ENCODE results near the gene VILL.
A peak's percentile ranks its signal among the peaks of the same experiment; 100 is the strongest.

The VILL gene

GRCh38 chr3:37995652-37996641 lies 5.4 kb downstream of the VILL start:
- in situ Hi-C loops (cut with HindIII; ENCODE audit: low pct_ligation_motif_present, low pct_unique_long_range_greater_than_20kb, low sequenced_read_pairs), result no loop called here
- DNase-seq, result no peak

DNA sequence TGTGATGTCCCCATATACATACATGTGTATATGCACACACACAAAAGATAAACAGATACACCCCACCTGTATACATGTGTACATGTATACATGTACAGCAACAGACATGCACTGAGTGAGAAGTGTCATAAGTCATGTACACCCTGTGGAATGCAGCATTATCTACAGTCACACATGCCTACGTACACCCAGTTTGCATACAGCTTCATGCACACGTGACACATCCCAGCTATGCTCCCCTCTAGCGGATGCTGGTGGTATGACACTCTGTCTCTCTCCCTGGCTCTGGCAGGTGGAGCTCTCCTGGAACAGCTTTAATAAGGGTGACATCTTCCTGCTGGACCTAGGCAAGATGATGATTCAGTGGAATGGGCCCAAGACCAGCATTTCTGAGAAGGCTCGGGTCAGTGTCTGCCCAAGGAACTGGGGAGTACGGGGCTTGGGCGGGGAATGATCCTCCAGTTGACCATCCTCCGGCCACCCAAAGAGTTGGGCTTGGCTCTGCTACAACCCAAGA lies 6.3 kb downstream of the VILL start:
- in situ Hi-C loops (cut with HindIII; ENCODE audit: low pct_ligation_motif_present, low pct_unique_long_range_greater_than_20kb, low sequenced_read_pairs), result no loop called here
- DNase-seq, result peak; percentile 78

- in situ Hi-C loops (cut with HindIII; ENCODE audit: low pct_ligation_motif_present, low pct_unique_long_range_greater_than_20kb, low sequenced_read_pairs), result no loop called here
These were observed 6.8 kb downstream of the VILL start for GRCh38 chr3:37997342-37997741.

DNA sequence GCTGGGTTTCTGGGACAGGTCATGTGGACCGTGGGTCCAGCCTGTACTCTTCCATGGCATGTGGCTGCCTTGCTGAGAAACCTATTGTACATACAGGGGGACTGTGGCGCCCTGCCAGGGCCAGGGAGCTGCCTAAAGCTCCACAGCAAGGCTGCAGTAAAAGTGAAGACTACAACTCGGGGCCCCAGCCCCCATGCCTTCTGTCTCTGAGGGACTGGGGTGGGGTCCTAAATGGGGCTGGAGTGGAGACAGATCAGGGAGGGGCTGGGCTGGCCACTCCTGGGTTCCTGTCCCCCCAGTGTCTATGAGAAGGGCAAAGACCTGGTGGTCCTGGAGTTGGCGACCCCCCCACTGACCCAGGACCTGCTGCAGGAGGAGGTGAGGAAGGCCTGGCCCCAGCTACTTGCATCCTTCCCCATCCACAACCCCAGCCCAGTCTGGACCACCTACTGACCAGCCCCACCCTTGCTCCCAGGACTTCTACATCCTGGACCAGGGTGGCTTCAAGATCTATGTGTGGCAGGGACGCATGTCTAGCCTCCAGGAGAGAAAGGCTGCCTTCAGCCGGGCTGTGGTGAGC lies 7.3 kb downstream of the VILL start:
- DNase-seq, result no peak
- in situ Hi-C loops (cut with HindIII; ENCODE audit: low pct_ligation_motif_present, low pct_unique_long_range_greater_than_20kb, low sequenced_read_pairs), result no loop called here

More at GRCh38 chr3:37997342-37997741, 6.8 kb downstream of the VILL start:
- no peak for DNase-seq

GRCh38 chr3:37999836-38000235 lies 9.2 kb downstream of the VILL start:
- in situ Hi-C loops (cut with HindIII; ENCODE audit: low pct_ligation_motif_present, low pct_unique_long_range_greater_than_20kb, low sequenced_read_pairs), result no loop called here
- no peak for DNase-seq

DNA sequence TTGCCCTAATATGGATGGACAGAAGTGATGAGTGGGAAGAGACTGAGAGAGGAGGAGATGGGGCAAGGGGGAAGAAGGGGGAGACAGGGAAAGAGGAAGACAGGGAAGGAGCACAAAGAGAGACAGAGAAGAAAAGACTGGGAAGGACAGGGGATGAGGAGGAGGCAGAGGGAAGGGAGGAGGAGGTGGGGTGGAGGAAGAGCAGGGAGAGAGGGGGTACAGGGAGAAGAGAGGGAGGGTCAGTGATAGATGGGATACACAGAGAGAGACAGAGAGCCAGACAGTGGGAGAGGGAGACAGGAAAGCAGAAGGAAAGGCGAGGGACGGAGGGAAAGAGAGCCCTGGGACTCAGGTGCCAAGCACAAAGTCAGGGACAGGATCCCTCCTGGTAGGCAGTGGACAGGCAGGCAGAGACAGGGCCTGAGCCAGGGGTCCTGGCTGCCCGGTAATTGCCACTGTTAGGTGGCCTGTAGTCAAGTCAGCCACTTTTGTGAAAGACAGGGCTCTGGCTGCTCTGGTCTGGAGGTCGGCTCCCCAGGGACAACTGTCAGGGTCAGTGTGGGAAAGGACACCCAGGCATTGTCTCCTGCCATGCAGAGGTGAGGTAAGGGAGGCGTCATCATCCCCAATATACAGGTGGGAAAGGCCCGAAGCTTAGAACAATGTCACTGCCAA lies 9.8 kb downstream of the VILL start:
- no peak for DNase-seq
- in situ Hi-C loops (cut with HindIII; ENCODE audit: low pct_ligation_motif_present, low pct_unique_long_range_greater_than_20kb, low sequenced_read_pairs), result no loop called here

DNA sequence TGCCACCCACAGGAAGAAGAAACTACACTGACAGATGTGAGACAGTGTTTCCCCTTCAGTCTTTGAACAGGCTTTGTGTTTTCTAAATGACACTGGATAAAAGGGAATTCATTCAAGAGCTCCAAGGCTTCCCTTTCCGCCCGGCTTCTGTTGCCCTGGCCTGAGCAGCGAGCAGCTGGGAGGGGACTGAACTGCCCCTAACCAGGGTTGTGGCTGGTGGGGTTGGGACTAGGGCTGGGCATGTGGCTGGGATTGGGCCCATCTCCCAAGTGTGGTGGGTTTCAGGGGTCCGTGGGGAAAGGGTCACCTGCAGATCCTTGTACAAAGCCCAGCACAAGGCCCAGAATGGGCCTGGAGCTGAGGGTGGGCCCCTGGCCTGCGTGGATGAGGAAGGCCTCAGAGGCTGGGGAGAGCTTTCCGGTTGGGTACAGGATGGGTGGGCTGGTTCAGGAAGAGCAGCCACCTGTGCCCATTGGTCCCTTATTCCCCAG lies 10.4 kb downstream of the VILL start:
- DNase-seq, result no peak
- in situ Hi-C loops (cut with HindIII; ENCODE audit: low pct_ligation_motif_present, low pct_unique_long_range_greater_than_20kb, low sequenced_read_pairs), result no loop called here

DNA sequence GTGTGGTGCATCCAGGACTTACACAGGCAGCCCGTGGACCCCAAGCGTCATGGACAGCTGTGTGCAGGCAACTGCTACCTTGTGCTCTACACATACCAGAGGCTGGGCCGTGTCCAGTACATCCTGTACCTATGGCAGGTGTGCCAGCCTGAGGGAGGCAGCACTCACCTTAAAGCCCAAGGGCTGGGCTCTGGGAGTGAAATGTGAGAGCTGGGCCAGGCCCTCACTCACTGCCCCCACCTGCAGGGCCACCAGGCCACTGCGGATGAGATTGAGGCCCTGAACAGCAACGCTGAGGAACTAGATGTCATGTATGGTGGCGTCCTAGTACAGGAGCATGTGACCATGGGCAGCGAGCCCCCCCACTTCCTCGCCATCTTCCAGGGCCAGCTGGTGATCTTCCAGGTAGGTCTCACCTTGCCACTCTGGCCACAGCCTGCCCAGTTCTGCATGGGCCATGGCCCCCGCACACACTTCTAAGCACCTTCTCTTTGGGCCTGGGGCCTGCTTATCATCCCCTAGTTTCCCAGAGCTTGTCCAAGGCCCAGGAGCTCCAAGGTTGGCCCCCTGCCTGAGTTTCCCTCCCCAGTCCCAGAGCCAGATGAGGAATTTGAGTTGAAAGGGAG lies 11.0 kb downstream of the VILL start:
- DNase-seq, result no peak
- in situ Hi-C loops (cut with HindIII; ENCODE audit: low pct_ligation_motif_present, low pct_unique_long_range_greater_than_20kb, low sequenced_read_pairs), result no loop called here

DNA sequence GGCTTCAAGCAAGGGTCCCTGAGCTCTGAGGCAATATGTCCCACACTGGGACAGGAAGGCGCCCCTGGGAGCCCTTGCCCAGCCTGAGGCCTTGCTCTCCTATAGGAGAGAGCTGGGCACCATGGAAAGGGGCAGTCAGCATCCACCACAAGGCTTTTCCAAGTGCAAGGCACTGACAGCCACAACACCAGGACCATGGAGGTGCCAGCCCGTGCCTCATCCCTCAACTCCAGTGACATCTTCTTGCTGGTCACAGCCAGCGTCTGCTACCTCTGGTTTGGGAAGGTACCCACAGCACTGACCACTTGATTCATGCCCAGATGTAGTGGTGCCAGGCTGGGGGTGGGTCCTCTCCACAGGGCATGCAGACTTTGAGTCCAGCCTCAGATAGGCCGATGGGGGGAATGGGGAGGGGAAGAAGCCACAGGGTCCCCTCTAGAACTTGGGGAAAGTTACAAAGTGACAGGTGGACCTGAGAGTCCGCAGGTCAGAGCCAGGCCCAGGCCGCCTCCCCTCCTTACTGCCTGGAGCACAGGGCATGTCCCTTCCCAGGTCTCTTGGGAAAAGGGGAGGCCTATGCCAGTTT lies 11.8 kb downstream of the VILL start:
- in situ Hi-C loops (cut with HindIII; ENCODE audit: low pct_ligation_motif_present, low pct_unique_long_range_greater_than_20kb, low sequenced_read_pairs), result no loop called here
- DNase-seq, result no peak

- no peak for DNase-seq
- in situ Hi-C loops (cut with HindIII; ENCODE audit: low pct_ligation_motif_present, low pct_unique_long_range_greater_than_20kb, low sequenced_read_pairs), result no loop called here
These were observed 12.4 kb downstream of the VILL start for GRCh38 chr3:38002940-38003339.

DNA sequence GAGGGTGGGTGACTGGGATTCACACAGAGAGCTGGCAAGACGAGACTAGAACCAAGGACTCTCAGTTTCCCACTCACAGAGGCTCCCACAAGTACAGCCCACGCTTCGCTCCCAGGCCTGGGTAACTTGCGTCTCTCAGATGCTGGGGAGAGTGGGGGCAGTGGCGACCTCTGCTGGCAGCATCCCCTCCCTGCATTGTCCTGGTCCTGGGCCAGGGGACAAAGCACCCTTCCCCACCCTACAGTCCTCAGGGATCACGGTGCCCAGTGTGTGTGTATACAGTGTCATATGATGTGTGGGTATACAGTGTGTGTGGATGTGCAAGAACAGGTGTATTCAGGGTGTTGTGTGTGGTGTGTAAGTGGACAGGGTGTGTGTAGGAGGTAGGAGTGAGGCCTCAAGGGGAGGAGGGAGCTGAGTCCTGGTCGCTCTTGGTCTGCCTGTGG lies 12.8 kb downstream of the VILL start:
- in situ Hi-C loops (cut with HindIII; ENCODE audit: low pct_ligation_motif_present, low pct_unique_long_range_greater_than_20kb, low sequenced_read_pairs), result no loop called here
- peak; percentile 30 for DNase-seq

- DNase-seq, result no peak
- in situ Hi-C loops (cut with HindIII; ENCODE audit: low pct_ligation_motif_present, low pct_unique_long_range_greater_than_20kb, low sequenced_read_pairs), result no loop called here
These were observed 13.3 kb downstream of the VILL start for GRCh38 chr3:38003817-38004414.

DNA sequence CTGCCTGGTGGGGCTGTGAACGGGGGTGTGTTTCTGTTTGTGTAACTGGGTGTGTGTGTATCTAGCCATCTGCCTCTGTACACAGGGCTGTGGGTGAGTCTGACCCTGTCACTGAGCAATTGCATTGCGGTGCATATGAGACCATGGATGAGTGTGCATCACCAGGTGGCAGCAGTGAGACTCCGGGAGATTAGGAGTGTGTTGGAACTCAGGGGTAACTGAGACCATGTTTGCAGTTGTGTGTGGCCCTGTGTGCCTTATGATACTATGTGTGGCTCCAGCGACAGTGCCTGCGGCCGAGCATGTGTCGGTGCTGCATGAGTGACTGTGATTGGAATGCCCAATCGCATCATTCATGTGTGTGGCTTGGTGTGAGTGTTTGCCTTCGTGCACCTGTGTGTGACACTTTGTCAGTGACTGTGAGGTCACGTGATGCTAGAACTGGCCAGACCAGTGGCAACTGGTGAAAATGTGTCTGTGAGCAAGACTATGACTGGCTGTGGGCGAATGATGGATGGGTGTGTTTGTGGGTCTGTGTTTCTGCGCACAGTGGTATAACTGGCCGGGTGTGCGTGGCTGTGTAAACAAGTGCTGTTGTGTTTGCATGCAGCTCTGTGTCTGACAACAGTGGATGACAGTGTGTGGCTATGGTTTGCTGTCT lies 14.0 kb downstream of the VILL start:
- in situ Hi-C loops (cut with HindIII; ENCODE audit: low pct_ligation_motif_present, low pct_unique_long_range_greater_than_20kb, low sequenced_read_pairs), result no loop called here
- peak; percentile 57 for DNase-seq

DNA sequence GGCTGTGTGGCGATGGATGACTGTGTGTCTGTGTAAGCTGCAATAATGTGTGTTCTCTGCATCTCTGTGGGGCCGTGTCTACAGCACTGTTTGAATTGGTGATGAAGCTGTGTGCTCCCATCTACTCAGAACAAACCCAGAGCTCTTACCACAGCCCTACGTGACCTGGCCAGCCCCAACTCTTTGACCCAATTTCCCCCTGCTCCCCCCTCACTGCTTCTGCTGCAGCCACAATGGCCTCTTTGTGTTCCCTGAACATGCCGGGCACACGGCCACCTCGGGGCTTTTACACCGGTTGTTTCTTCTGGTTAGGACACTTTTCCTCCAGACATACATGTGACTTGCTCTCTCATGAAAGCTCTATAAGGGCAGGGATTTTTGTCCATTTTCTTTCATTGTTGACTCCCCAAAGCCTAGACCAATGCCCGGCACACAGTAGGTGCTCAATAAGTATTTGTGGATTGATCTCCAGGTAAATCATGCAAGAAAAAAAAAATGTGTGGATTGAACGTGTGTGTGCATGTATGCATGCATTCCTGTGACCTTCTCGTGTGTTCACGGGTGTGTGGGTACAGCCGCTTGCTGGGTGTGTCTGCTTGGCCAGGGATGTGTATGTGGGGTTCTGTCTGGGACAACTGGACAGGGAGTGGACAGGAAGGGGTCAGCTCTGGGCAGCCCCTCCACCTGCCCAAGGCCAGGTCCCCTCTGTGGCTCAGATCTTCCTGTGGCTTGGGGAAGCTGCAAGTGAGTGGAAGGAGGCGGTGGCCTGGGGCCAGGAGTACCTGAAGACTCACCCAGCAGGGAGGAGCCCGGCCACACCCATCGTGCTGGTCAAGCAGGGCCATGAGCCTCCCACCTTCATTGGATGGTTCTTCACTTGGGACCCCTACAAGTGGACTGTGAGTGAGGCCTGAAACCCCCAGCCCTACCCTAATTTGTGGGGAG lies 14.8 kb downstream of the VILL start:
- DNase-seq, result no peak
- in situ Hi-C loops (cut with HindIII; ENCODE audit: low pct_ligation_motif_present, low pct_unique_long_range_greater_than_20kb, low sequenced_read_pairs), result no loop called here

DNA sequence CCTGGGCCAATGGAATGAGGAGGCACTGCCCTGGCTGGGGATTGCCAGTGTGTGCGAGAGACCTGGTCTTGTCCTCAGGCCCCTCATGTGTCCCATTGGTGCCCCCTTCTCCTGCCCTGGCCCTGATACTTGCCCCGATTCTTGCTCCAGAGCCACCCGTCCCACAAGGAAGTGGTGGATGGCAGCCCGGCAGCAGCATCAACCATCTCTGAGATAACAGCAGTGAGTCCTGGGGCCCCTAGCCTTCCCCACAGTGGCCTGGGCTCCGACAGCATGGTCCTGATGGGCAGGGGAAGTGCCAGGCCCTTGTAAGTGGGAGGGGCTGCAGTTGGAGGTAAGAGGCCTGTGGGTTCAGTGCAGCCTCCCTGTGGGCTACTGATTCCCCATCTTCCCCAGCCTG lies 15.4 kb downstream of the VILL start:
- in situ Hi-C loops (cut with HindIII; ENCODE audit: low pct_ligation_motif_present, low pct_unique_long_range_greater_than_20kb, low sequenced_read_pairs), result no loop called here
- DNase-seq, result no peak

DNA sequence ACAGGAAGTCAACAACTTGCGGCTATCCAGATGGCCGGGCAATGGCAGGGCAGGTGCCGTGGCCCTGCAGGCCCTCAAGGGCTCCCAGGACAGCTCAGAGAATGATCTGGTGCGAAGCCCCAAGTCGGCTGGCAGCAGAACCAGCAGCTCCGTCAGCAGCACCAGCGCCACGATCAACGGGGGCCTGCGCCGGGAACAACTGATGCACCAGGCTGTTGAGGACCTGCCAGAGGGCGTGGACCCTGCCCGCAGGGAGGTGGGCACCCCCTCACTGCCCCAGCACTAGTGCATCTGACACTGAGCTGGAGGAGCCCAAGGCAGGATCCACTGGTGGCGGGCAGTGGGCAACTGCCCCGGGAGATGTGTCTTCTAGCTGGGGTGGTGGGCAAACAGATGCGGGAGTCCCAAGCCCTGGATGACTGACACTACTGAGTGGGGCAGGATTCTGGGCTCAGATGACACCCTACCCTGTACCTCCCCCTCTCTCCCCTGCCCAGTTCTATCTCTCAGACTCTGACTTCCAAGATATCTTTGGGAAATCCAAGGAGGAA lies 15.9 kb downstream of the VILL start:
- in situ Hi-C loops (cut with HindIII; ENCODE audit: low pct_ligation_motif_present, low pct_unique_long_range_greater_than_20kb, low sequenced_read_pairs), result no loop called here
- DNase-seq, result no peak
